MM.1S (cell line): ENCODE results near the gene CLDN19.
A peak's percentile ranks its signal among the peaks of the same experiment; 100 is the strongest.

Source experiments
- DNase-seq: peaks from one replicate; pipeline ENCODE4 v3.0.0-alpha.2; 2015
- H2AFZ ChIP-seq: fragments of 300-600 bp; sonication (generic); 2 replicates; pipeline ENCODE4 v1.6.0; 2016; ENCODE audit warnings: antibody characterized with exemption, low read length
- H3F3A ChIP-seq: fragments of 300-600 bp; sonication (generic); 2 replicates; pipeline ENCODE4 v1.6.1; 2016; ENCODE audit warnings: mild to moderate bottlenecking, antibody characterized with exemption, low read length, moderate library complexity, mixed read lengths; ENCODE audit not compliant: insufficient read depth
- H3K27ac ChIP-seq: fragments of 300-600 bp; sonication (generic); 2 replicates; pipeline ENCODE4 v1.5.1; 2016; ENCODE audit warnings: mild to moderate bottlenecking, low read length
- H3K27me3 ChIP-seq: fragments of 300-600 bp; sonication (generic); replicated peaks from 2 replicates; pipeline ENCODE4 v1.6.0; 2016; ENCODE audit warnings: low read length; ENCODE audit not compliant: insufficient read depth
- H3K36me3 ChIP-seq: fragments of 300-600 bp; sonication (generic); replicated peaks from 2 replicates; pipeline ENCODE4 v1.6.1; 2016; ENCODE audit warnings: mild to moderate bottlenecking, low read length, mixed read lengths; ENCODE audit not compliant: insufficient read depth
- H3K4me1 ChIP-seq: fragments of 300-600 bp; sonication (generic); 2 replicates; pipeline ENCODE4 v1.6.1; 2016; ENCODE audit warnings: low read length, mixed read lengths
- H3K4me2 ChIP-seq: fragments of 300-600 bp; sonication (generic); 2 replicates; pipeline ENCODE4 v1.6.0; 2016; ENCODE audit warnings: low read depth, low read length
- H3K4me3 ChIP-seq: fragments of 300-600 bp; sonication (generic); 2 replicates; pipeline ENCODE4 v1.5.1; 2016; ENCODE audit warnings: low read length, mixed read lengths
- H3K79me2 ChIP-seq: fragments of 300-600 bp; sonication (generic); 2 replicates; pipeline ENCODE4 v1.6.1; 2016; ENCODE audit warnings: mixed run types, low read length, mixed read lengths
- H3K9ac ChIP-seq: fragments of 300-600 bp; sonication (generic); 2 replicates; pipeline ENCODE4 v1.6.1; 2016; ENCODE audit warnings: low read length, mixed read lengths
- H3K9me2 ChIP-seq: fragments of 300-600 bp; sonication (generic); replicated peaks from 2 replicates; pipeline ENCODE4 v1.6.1; 2016; ENCODE audit warnings: mild to moderate bottlenecking, low read length, mixed read lengths; ENCODE audit not compliant: insufficient read depth
- H3K9me3 ChIP-seq: fragments of 300-600 bp; sonication (generic); replicated peaks from 2 replicates; pipeline ENCODE4 v1.6.1; 2016; ENCODE audit warnings: mild to moderate bottlenecking, low read length, mixed read lengths; ENCODE audit not compliant: insufficient read depth
- H4K20me1 ChIP-seq: fragments of 300-600 bp; sonication (generic); 2 replicates; pipeline ENCODE4 v1.6.1; 2016; ENCODE audit warnings: mild to moderate bottlenecking, low read length, moderate library complexity, mixed read lengths; ENCODE audit not compliant: insufficient read depth
- CTCF ChIP-seq: fragments of 300-600 bp; sonication (generic); IDR thresholded peaks from 2 replicates; pipeline ENCODE4 v1.5.1; 2016; ENCODE audit warnings: antibody characterized with exemption, low read length, mixed read lengths
- EZH2 ChIP-seq: fragments of 300-600 bp; sonication (generic); optimal IDR thresholded peaks from 2 replicates; pipeline ENCODE3; 2017; ENCODE audit warnings: low read depth, mild to moderate bottlenecking, antibody characterized with exemption, low read length, mixed read lengths
- EZH2phosphoT487 ChIP-seq: fragments of 300-600 bp; sonication (generic); IDR thresholded peaks from 2 replicates; pipeline ENCODE4 v1.6.1; 2018; ENCODE audit warnings: antibody characterized with exemption, low read length

Gene CLDN19

GRCh38 chr1:42766741-42767509, 26.9 kb upstream of the CLDN19 start, which contains the start of the genes C1orf50 and P3H1:
C1orf50 (plus strand) TSS chr1:42767249; CDS start chr1:42767312, 63 bp downstream.
P3H1 (minus strand) TSS chr1:42767028; CDS start chr1:42766971, 57 bp downstream.
- Histone ChIP-seq H3K9ac (peak within 1 kb of the TSS; percentile 74), H3K79me2 (peaks cover 63% of the 10 kb centered on the region), H3F3A (no peaks in the 10 kb centered on the region), H3K9me3 (no peaks in the 10 kb centered on the region), H3K9me2 (no peaks in the 10 kb centered on the region), H3K4me3 (peak within 1 kb of the TSS; percentile 84), H3K36me3 (no peaks in the 10 kb centered on the region), H3K4me1 (peaks cover 7% of the 10 kb centered on the region), H3K4me2 (peak within 1 kb of the TSS; percentile 92), H3K27ac (peak within 1 kb of the TSS; percentile 42; the same call in 1 of the 2 replicates), H3K27me3 (no peaks in the 10 kb centered on the region), H4K20me1 (no peaks in the 10 kb centered on the region), H2AFZ (peak within 1 kb of the TSS; percentile 97)
- peak; percentile 100 for DNase-seq
- TF ChIP-seq CTCF, result no peak
- TF ChIP-seq EZH2, result no peak
- TF ChIP-seq EZH2phosphoT487, result no peak

DNA sequence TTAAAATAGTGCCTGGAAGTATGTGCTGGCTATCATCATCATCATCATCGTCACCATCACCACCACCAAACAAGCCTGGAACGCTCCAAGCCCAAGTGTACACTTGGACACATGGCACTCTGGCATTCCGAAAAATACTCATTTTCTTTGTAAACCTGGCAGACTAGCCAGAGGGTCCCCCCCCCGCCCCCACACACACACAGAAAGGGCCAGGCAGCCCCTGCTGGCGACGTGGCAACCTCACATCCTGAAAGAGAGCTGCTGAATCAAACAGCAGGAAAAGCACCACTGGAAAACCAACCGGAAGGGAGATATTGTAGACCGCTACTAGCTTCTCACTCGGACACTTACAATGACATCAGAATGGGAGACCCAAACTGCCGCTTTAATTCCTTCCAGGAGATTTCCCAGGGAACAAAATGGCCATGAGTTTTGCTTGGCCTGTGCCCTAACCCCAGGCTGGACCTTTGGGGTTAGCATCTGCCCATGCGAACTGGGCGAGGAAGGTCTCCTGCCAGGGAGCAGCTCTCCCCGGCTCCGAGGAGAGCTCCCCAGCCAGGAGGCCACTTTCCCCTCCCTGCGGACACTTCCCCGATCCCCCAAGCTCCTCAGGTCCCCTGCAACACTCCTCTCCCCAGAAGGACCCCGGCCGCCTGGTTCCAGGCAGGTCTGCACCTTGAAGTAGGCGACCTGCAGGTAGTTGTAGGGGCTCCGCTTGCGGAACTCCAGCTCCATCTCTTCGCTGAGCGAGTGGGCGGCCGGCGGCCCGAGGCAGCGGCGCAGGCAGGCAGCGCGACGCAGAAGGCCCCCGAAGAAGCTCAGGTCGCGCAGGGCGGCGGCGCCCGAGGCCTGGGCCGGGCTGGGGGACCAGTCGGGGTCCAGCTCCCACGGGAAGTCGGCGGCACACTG, 26.1 kb upstream of the CLDN19 start:
- Histone ChIP-seq H3K36me3 (no peaks in the 10 kb centered on the region), H3K27me3 (no peaks in the 10 kb centered on the region), H3K9ac (peak overlapping the region; percentile 67), H3K4me1 (peaks cover 7% of the 10 kb centered on the region), H3K9me2 (no peaks in the 10 kb centered on the region), H3K27ac (no peak overlapping the region), H3F3A (no peaks in the 10 kb centered on the region), H3K79me2 (peaks cover 55% of the 10 kb centered on the region), H3K4me2 (peak overlapping the region; percentile 92), H4K20me1 (no peaks in the 10 kb centered on the region), H3K9me3 (no peaks in the 10 kb centered on the region), H2AFZ (peak overlapping the region; percentile 97), H3K4me3 (peak overlapping the region; percentile 84)
- TF ChIP-seq EZH2phosphoT487 (no peak), EZH2 (no peak), CTCF (peak; percentile 55)
- DNase-seq, result peak; percentile 28

- H3K9me3 ChIP-seq, result no peaks in the 10 kb centered on the region
- H3K79me2 ChIP-seq, result peaks cover 47% of the 10 kb centered on the region
- H3K36me3 ChIP-seq, result no peaks in the 10 kb centered on the region
- peak overlapping the region; percentile 92 for H3K4me2 ChIP-seq
- no peak for DNase-seq
- no peaks in the 10 kb centered on the region for H3F3A ChIP-seq
- TF ChIP-seq EZH2 (no peak), CTCF (no peak), EZH2phosphoT487 (no peak)
- peaks cover 7% of the 10 kb centered on the region for H3K4me1 ChIP-seq
- H4K20me1 ChIP-seq, result no peaks in the 10 kb centered on the region
- H3K9ac ChIP-seq, result no peak overlapping the region
- peak overlapping the region; percentile 84; the same call in 1 of the 2 replicates for H3K4me3 ChIP-seq
- H3K27me3 ChIP-seq, result no peaks in the 10 kb centered on the region
- no peak overlapping the region for H2AFZ ChIP-seq
- no peaks in the 10 kb centered on the region for H3K9me2 ChIP-seq
- H3K27ac ChIP-seq, result no peak overlapping the region
Observed at GRCh38 chr1:42765269-42765668, 25.2 kb upstream of the CLDN19 start.
